ENCODE measurements around the gene FEN1. TPM values are rescaled to one million over a fixed set of nuclear protein-coding genes. Genes with fewer than 3 reads are reported as not detected.
A peak's percentile ranks its signal among the peaks of the same experiment; 100 is the strongest.

The FEN1 gene
- total and polyA plus RNA-seq, 9 donors, result 3.7 to 8.6 (median 5.0) TPM

- Histone ChIP-seq H3K36me3 (no peaks in the 10 kb centered on the region), H3K27ac (peak overlapping the region; percentile 26 to 59), H3K4me1 (ENCODE audit: insufficient read depth) (peaks cover 3% of the 10 kb centered on the region), H3K9me3 (no peaks in the 10 kb centered on the region), H3K27me3 (no peaks in the 10 kb centered on the region), H3K4me3 (no peak overlapping the region)
- no peak for TF ChIP-seq CTCF (IDR thresholded peaks at IDR 0.05)
- TF ChIP-seq POLR2A (IDR thresholded peaks at IDR 0.05), result no peak
- TF ChIP-seq EP300 (IDR thresholded peaks at IDR 0.05), result no peak
- DNase-seq, result no peak
- intact Hi-C loops (cut with DNase I), result no loop called here
- WGBS, 3 donors, result 69 to 74% (median 71%) methylated on average over 23 to 26 of the region's 26 CpGs
These were observed 27.0 kb upstream of the FEN1 start for GRCh38 chr11:61765550-61766253.

GRCh38 chr11:61766353-61766841, 26.3 kb upstream of the FEN1 start:
- no peak overlapping the region for H3K4me3 ChIP-seq
- 68 to 81% (median 72%) methylated on average over 13 of the region's 13 CpGs for WGBS, 3 donors
- intact Hi-C loops (cut with DNase I), result no loop called here
- TF ChIP-seq POLR2A (IDR thresholded peaks at IDR 0.05), result no peak
- no peak for TF ChIP-seq EP300 (IDR thresholded peaks at IDR 0.05)
- no peak for TF ChIP-seq CTCF (IDR thresholded peaks at IDR 0.05)
- H3K4me1 ChIP-seq (ENCODE audit: insufficient read depth), result peaks cover 3% of the 10 kb centered on the region
- H3K36me3 ChIP-seq, result no peaks in the 10 kb centered on the region
- H3K27ac ChIP-seq, result peak overlapping the region; percentile 26 to 59
- no peak for DNase-seq
- H3K9me3 ChIP-seq, result no peaks in the 10 kb centered on the region
- H3K27me3 ChIP-seq, result no peaks in the 10 kb centered on the region

GRCh38 chr11:61768376-61769076, 24.2 kb upstream of the FEN1 start:
- H3K4me3 ChIP-seq, result no peak overlapping the region
- H3K36me3 ChIP-seq, result no peaks in the 10 kb centered on the region
- peaks cover 3% of the 10 kb centered on the region for H3K4me1 ChIP-seq (ENCODE audit: insufficient read depth)
- no peak for DNase-seq
- intact Hi-C loops (cut with DNase I), result no loop called here
- no peaks in the 10 kb centered on the region for H3K9me3 ChIP-seq
- WGBS, 3 donors, result 76 to 80% (median 78%) methylated on average over 11 of the region's 11 CpGs
- TF ChIP-seq EP300 (IDR thresholded peaks at IDR 0.05) (no peak), POLR2A (IDR thresholded peaks at IDR 0.05) (no peak), CTCF (IDR thresholded peaks at IDR 0.05) (no peak)
- peak overlapping the region in 1 of 2 donors; percentile 52 for H3K27ac ChIP-seq
- no peaks in the 10 kb centered on the region for H3K27me3 ChIP-seq

- 42 to 48% (median 45%) methylated on average over 23 to 33 of the region's 33 CpGs for WGBS, 3 donors
- TF ChIP-seq EP300 (IDR thresholded peaks at IDR 0.05) (no peak), CTCF (IDR thresholded peaks at IDR 0.05) (peak in 1 of 3 donors; percentile 30)
- Histone ChIP-seq H3K27ac (peak overlapping the region; percentile 52 to 64), H3K4me1 (ENCODE audit: insufficient read depth) (peaks cover 3% of the 10 kb centered on the region), H3K9me3 (no peaks in the 10 kb centered on the region), H3K27me3 (no peaks in the 10 kb centered on the region), H3K36me3 (no peaks in the 10 kb centered on the region), H3K4me3 (no peak overlapping the region)
- intact Hi-C loops (cut with DNase I), result no loop called here
- peak in 3 of 5 donors; percentile 35 to 76 (median 50) for DNase-seq
These were observed 23.4 kb upstream of the FEN1 start for GRCh38 chr11:61769169-61769920.
